NK-92 (cell line): ENCODE data around the gene NFIX.

Experiments used
- DNase-seq: peaks from one replicate; lab custom pipeline; 2025; ENCODE audit not compliant: unreplicated experiment; lab: John Stamatoyannopoulos, UW

Gene NFIX

GRCh38 chr19:13006431-13007281, 11.4 kb downstream of the NFIX start:
- no peak for DNase-seq

GRCh38 chr19:13007292-13008045, 12.2 kb downstream of the NFIX start:
- DNase-seq = no peak

- no peak for DNase-seq
Observed at GRCh38 chr19:13008926-13009787, 13.9 kb downstream of the NFIX start.

- DNase-seq = no peak
Observed at GRCh38 chr19:13010038-13010991, 15.0 kb downstream of the NFIX start.

- no peak for DNase-seq
Observed at GRCh38 chr19:13010992-13011652, 15.8 kb downstream of the NFIX start.

GRCh38 chr19:13011653-13012389, 16.5 kb downstream of the NFIX start:
- DNase-seq = no peak

- DNase-seq = no peak
Observed at GRCh38 chr19:13012390-13012689, 17.1 kb downstream of the NFIX start.

GRCh38 chr19:13012690-13013608, 17.7 kb downstream of the NFIX start:
- no peak for DNase-seq

- no peak for DNase-seq
Observed at GRCh38 chr19:13013649-13014048, 18.4 kb downstream of the NFIX start.

GRCh38 chr19:13014101-13014920, 19.0 kb downstream of the NFIX start:
- DNase-seq = no peak

GRCh38 chr19:13014921-13015280, 19.6 kb downstream of the NFIX start:
- DNase-seq = no peak

GRCh38 chr19:13015361-13016223, 20.3 kb downstream of the NFIX start:
- no peak for DNase-seq

GRCh38 chr19:13016245-13016627, 21.0 kb downstream of the NFIX start:
- DNase-seq = no peak

- no peak for DNase-seq
Observed at GRCh38 chr19:13016628-13017305, 21.5 kb downstream of the NFIX start.

- no peak for DNase-seq
Observed at GRCh38 chr19:13017306-13018034, 22.2 kb downstream of the NFIX start.
